ENCODE data around the gene GSK3B.

Gene GSK3B

DNA sequence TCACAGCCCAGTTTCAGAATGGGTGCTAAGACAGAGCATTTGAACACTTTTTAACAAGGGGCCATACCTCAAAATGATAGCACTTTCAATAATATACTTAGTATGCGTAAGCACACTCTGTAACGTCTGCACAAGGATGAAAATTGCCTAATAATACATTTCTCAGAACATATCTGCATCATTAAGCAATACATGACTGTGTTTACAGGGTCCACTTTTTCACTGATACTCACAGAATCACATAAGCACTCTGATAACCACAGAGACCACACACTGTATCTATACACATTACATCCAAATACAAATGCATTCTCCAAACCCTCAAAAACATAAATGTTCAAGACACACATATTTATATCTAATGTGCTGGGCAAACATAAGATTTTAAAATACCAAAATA lies 232.6 kb downstream of the GSK3B start:
- CTCF ChIA-PET, result no interaction called here
- Histone ChIP-seq H3K36me3 (ENCODE audit: control insufficient read depth in 4 of 4, insufficient read depth in 4 of 4, low read length in 3 of 4) (peaks cover 18 to 54% (median 43%) of the 10 kb centered on the region in 4 experiments), H3K27ac (ENCODE audit: insufficient read depth in 1 of 2, low read depth in 1 of 2, low read length in 2 of 2, poor library complexity in 1 of 2, severe bottlenecking in 2 of 2) (no peak overlapping the region), H3K27me3 (replicated peaks in 2 of 5; ENCODE audit: control insufficient read depth in 4 of 5, insufficient read depth in 5 of 5, low read length in 4 of 5) (no peaks in the 10 kb centered on the region), H3K4me3 (ENCODE audit: control insufficient read depth in 1 of 7, extremely low read depth in 1 of 7, insufficient read depth in 4 of 7, low read depth in 2 of 7, low read length in 6 of 7) (no peak overlapping the region), H3K4me1 (ENCODE audit: control extremely low read depth in 1 of 4, control insufficient read depth in 4 of 4, insufficient read depth in 4 of 4, low read length in 3 of 4) (no peaks in the 10 kb centered on the region), H3K9me3 (ENCODE audit: control extremely low read depth in 1 of 5, control insufficient read depth in 4 of 5, insufficient read depth in 2 of 5, low read depth in 1 of 5, low read length in 4 of 5) (peaks cover 3 to 22% (median 5%) of the 10 kb centered on the region in 5 experiments)
- POLR2A ChIA-PET, result no interaction called here
- WGBS (ENCODE audit: insufficient coverage), result no CpG with 5 or more reads among the region's 2 CpGs
- DNase-seq, result no peak

DNA sequence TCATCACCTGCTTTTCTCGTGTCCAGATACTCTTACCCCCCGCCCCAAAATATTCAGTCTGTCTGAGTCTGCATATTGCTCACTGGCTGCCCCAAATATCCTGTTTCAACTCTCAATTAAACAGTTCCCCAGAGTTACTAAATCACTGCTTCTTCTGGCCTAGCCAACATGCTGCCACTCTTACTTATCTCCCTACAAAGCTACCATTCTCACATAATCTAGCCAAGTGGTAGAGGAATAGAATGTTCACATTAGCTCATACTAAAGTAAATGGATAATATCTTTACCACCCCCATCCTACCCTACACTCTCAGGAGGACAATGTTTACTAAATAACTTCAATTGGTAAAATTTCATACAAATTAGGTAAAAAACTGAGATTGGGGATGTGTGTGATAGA lies 234.5 kb downstream of the GSK3B start:
- WGBS (ENCODE audit: insufficient coverage), result 100% methylated on average over 2 of the region's 2 CpGs
- H3K36me3 ChIP-seq (ENCODE audit: control insufficient read depth in 4 of 4, insufficient read depth in 4 of 4, low read length in 3 of 4), result peaks cover 18 to 60% (median 48%) of the 10 kb centered on the region in 4 experiments
- no peak overlapping the region for H3K27ac ChIP-seq (ENCODE audit: insufficient read depth in 1 of 2, low read depth in 1 of 2, low read length in 2 of 2, poor library complexity in 1 of 2, severe bottlenecking in 2 of 2)
- H3K27me3 ChIP-seq (replicated peaks in 2 of 5; ENCODE audit: control insufficient read depth in 4 of 5, insufficient read depth in 5 of 5, low read length in 4 of 5), result no peaks in the 10 kb centered on the region
- POLR2A ChIA-PET, result no interaction called here
- peaks cover 3 to 26% (median 5%) of the 10 kb centered on the region in 5 experiments for H3K9me3 ChIP-seq (ENCODE audit: control extremely low read depth in 1 of 5, control insufficient read depth in 4 of 5, insufficient read depth in 2 of 5, low read depth in 1 of 5, low read length in 4 of 5)
- H3K4me1 ChIP-seq (ENCODE audit: control extremely low read depth in 1 of 4, control insufficient read depth in 4 of 4, insufficient read depth in 4 of 4, low read length in 3 of 4), result no peaks in the 10 kb centered on the region
- DNase-seq, result no peak
- CTCF ChIA-PET, result interaction anchor here (0.9 to 1.7 kb wide), 2 partner anchors 10 to 28 kb away, joined by 4 to 6 read pairs; no protein-coding TSS in a partner anchor
- H3K4me3 ChIP-seq (ENCODE audit: control insufficient read depth in 1 of 7, extremely low read depth in 1 of 7, insufficient read depth in 4 of 7, low read depth in 2 of 7, low read length in 6 of 7), result no peak overlapping the region

DNA sequence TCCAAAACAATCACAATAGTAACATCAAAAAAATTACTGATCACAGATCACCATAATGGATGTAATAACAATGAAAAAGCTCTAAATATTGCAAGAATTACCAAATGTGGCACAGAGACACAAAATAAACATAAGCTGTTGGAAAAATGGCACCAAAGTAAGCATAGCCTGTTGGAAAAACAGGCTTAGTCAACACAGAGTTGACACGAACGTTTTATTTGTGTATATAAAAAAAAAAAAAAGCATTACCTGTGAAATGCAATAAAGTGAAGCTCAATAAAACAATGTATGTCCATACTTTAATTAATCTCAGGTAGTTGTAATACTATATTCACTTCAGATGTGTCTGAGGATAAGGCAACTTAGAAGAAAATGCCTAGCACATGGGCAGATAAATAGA lies 235.3 kb downstream of the GSK3B start:
- Histone ChIP-seq H3K36me3 (ENCODE audit: control insufficient read depth in 4 of 4, insufficient read depth in 4 of 4, low read length in 3 of 4) (peaks cover 18 to 60% (median 45%) of the 10 kb centered on the region in 4 experiments), H3K4me1 (ENCODE audit: control extremely low read depth in 1 of 4, control insufficient read depth in 4 of 4, insufficient read depth in 4 of 4, low read length in 3 of 4) (no peaks in the 10 kb centered on the region), H3K27me3 (replicated peaks in 2 of 5; ENCODE audit: control insufficient read depth in 4 of 5, insufficient read depth in 5 of 5, low read length in 4 of 5) (no peaks in the 10 kb centered on the region), H3K27ac (ENCODE audit: insufficient read depth in 1 of 2, low read depth in 1 of 2, low read length in 2 of 2, poor library complexity in 1 of 2, severe bottlenecking in 2 of 2) (no peak overlapping the region), H3K4me3 (ENCODE audit: control insufficient read depth in 1 of 7, extremely low read depth in 1 of 7, insufficient read depth in 4 of 7, low read depth in 2 of 7, low read length in 6 of 7) (no peak overlapping the region), H3K9me3 (ENCODE audit: control extremely low read depth in 1 of 5, control insufficient read depth in 4 of 5, insufficient read depth in 2 of 5, low read depth in 1 of 5, low read length in 4 of 5) (peaks cover 3 to 26% (median 5%) of the 10 kb centered on the region in 5 experiments)
- no CpG with 5 or more reads among the region's 2 CpGs for WGBS (ENCODE audit: insufficient coverage)
- no peak for DNase-seq
- POLR2A ChIA-PET, result no interaction called here
- CTCF ChIA-PET, result interaction anchor here (1.1 to 1.9 kb wide), 5 partner anchors 11 to 47 kb away, joined by 3 to 6 read pairs (median 4); no protein-coding TSS in a partner anchor

DNA sequence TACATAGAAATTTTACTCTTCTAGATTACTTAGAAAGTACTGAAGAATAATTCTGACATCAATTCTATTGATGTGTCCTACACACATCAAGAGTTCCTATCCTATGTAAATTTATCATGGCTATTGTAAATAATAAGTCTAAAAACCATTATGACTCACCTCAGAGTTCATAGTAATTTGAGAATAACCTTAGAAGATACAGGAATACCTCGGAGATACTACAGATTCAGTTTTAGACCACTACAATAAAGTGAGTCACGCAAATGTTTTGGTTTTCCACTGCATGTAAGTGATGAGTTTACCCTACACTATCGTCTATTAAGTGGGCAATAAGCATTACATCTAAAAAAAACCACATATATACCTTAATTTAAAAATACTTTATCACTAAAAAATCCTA lies 237.6 kb downstream of the GSK3B start:
- Histone ChIP-seq H3K36me3 (ENCODE audit: control insufficient read depth in 4 of 4, insufficient read depth in 4 of 4, low read length in 3 of 4) (peaks cover 9 to 46% (median 33%) of the 10 kb centered on the region in 4 experiments), H3K27ac (ENCODE audit: insufficient read depth in 1 of 2, low read depth in 1 of 2, low read length in 2 of 2, poor library complexity in 1 of 2, severe bottlenecking in 2 of 2) (no peak overlapping the region), H3K9me3 (ENCODE audit: control extremely low read depth in 1 of 5, control insufficient read depth in 4 of 5, insufficient read depth in 2 of 5, low read depth in 1 of 5, low read length in 4 of 5) (peaks cover 3 to 26% (median 5%) of the 10 kb centered on the region in 5 experiments), H3K4me3 (ENCODE audit: control insufficient read depth in 1 of 7, extremely low read depth in 1 of 7, insufficient read depth in 4 of 7, low read depth in 2 of 7, low read length in 6 of 7) (no peak overlapping the region), H3K27me3 (replicated peaks in 2 of 5; ENCODE audit: control insufficient read depth in 4 of 5, insufficient read depth in 5 of 5, low read length in 4 of 5) (no peaks in the 10 kb centered on the region), H3K4me1 (ENCODE audit: control extremely low read depth in 1 of 4, control insufficient read depth in 4 of 4, insufficient read depth in 4 of 4, low read length in 3 of 4) (no peaks in the 10 kb centered on the region)
- 100% methylated on average over 2 of the region's 3 CpGs for WGBS (ENCODE audit: insufficient coverage)
- DNase-seq, result no peak
- POLR2A ChIA-PET, result no interaction called here
- CTCF ChIA-PET, result no interaction called here

DNA sequence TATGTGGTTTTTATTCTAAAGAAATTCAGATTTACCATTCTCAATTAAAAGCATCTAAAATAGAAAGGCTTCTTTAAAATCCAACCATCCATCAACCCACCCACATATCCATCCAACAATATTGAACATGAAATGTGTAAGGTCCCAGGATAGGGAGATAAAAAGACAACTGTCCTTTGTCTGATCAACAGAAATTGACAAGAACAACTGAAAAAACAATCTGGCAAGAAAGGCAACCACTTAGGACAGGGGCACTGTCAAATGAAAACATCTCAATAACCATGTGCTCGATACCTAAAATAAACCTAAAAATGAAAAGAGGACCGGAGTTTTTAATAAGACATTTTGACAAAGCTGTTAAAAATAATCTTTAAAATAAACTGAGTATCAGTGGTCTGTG lies 245.1 kb downstream of the GSK3B start:
- WGBS (ENCODE audit: insufficient coverage), result no CpG with 5 or more reads among the region's 2 CpGs
- Histone ChIP-seq H3K4me1 (ENCODE audit: control extremely low read depth in 1 of 4, control insufficient read depth in 4 of 4, insufficient read depth in 4 of 4, low read length in 3 of 4) (no peaks in the 10 kb centered on the region), H3K9me3 (ENCODE audit: control extremely low read depth in 1 of 5, control insufficient read depth in 4 of 5, insufficient read depth in 2 of 5, low read depth in 1 of 5, low read length in 4 of 5) (no peaks in the 10 kb centered on the region), H3K4me3 (ENCODE audit: control insufficient read depth in 1 of 7, extremely low read depth in 1 of 7, insufficient read depth in 4 of 7, low read depth in 2 of 7, low read length in 6 of 7) (no peak overlapping the region), H3K27ac (ENCODE audit: insufficient read depth in 1 of 2, low read depth in 1 of 2, low read length in 2 of 2, poor library complexity in 1 of 2, severe bottlenecking in 2 of 2) (no peak overlapping the region), H3K36me3 (ENCODE audit: control insufficient read depth in 4 of 4, insufficient read depth in 4 of 4, low read length in 3 of 4) (peaks cover 0 to 7% (median 0%) of the 10 kb centered on the region in 4 experiments), H3K27me3 (replicated peaks in 2 of 5; ENCODE audit: control insufficient read depth in 4 of 5, insufficient read depth in 5 of 5, low read length in 4 of 5) (no peaks in the 10 kb centered on the region)
- ChIA-PET CTCF (interaction anchor here (0.9 to 1.1 kb wide), 2 partner anchors 14 to 24 kb away, joined by 3 read pairs; no protein-coding TSS in a partner anchor), POLR2A (no interaction called here)
- no peak for DNase-seq

DNA sequence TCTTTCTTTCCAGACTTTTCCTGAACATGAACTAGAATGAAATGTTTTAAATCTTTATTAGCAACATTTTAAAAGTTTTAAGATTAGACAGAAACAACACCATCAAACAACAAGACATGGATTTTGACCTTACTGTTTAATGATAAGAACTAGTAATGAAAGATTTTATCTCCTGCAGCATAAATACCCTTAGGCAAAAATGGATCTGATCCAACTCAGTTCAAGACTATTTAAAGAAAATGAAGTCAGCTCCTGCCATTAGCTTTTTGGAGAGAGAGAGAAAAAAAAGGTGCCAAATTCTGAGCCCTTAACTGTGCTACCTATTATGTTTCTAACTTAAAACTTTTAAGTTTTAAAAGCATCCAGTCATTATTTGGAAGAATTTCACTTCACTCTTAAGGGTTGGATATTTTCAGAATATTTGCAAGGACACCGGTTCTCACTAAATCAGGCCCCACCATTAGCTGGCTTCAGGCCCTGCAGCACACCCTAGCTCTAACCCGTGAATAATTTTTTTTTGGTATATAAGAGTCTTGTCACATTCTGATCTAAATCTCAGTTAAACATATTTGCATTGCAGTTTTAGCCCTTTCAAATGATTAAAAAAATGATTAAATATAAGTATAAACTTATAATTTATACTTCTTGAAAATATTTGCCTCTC lies 252.3 kb downstream of the GSK3B start:
- DNase-seq, result no peak
- 100% methylated on average over 1 of the region's 2 CpGs for WGBS (ENCODE audit: insufficient coverage)
- peak overlapping the region in 1 of 2 experiments; percentile 74 for H3K27ac ChIP-seq (ENCODE audit: insufficient read depth in 1 of 2, low read depth in 1 of 2, low read length in 2 of 2, poor library complexity in 1 of 2, severe bottlenecking in 2 of 2)
- ChIA-PET CTCF (interaction anchor here (0.9 to 2.2 kb wide), 3 partner anchors 11 to 39 kb away, joined by 3 to 17 read pairs (median 3); no protein-coding TSS in a partner anchor), POLR2A (no interaction called here)
- no peaks in the 10 kb centered on the region for H3K9me3 ChIP-seq (ENCODE audit: control extremely low read depth in 1 of 5, control insufficient read depth in 4 of 5, insufficient read depth in 2 of 5, low read depth in 1 of 5, low read length in 4 of 5)
- H3K4me1 ChIP-seq (ENCODE audit: control extremely low read depth in 1 of 4, control insufficient read depth in 4 of 4, insufficient read depth in 4 of 4, low read length in 3 of 4), result peaks cover 4 to 31% (median 14%) of the 10 kb centered on the region in 4 experiments
- H3K27me3 ChIP-seq (replicated peaks in 2 of 5; ENCODE audit: control insufficient read depth in 4 of 5, insufficient read depth in 5 of 5, low read length in 4 of 5), result no peaks in the 10 kb centered on the region
- peaks cover 0 to 11% (median 6%) of the 10 kb centered on the region in 4 experiments for H3K36me3 ChIP-seq (ENCODE audit: control insufficient read depth in 4 of 4, insufficient read depth in 4 of 4, low read length in 3 of 4)
- H3K4me3 ChIP-seq (ENCODE audit: control insufficient read depth in 1 of 7, extremely low read depth in 1 of 7, insufficient read depth in 4 of 7, low read depth in 2 of 7, low read length in 6 of 7), result no peak overlapping the region

DNA sequence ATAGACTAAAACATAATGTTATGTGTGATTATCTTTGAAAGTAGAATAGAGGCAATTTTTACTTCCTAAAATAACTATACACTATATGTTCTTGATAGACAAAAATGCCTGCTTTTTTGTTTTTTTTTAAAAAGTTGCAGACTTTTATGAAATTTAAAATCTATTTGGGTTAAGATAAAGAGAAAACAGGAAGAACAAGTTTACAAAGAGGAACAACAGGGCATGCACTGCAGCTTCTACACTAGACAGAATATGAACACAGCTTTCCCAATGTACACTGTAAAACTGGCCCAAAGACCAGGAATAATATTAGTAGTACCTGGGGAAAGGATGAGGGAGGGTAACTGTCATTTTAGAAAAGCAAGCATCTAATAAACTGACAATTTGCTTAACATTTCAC lies 258.7 kb downstream of the GSK3B start:
- ChIA-PET POLR2A (no interaction called here), CTCF (interaction anchor here (0.7 kb wide), 1 partner anchor 10 kb away, joined by 3 read pairs; no protein-coding TSS in a partner anchor)
- Histone ChIP-seq H3K27me3 (replicated peaks in 2 of 5; ENCODE audit: control insufficient read depth in 4 of 5, insufficient read depth in 5 of 5, low read length in 4 of 5) (no peaks in the 10 kb centered on the region), H3K4me3 (ENCODE audit: control insufficient read depth in 1 of 7, extremely low read depth in 1 of 7, insufficient read depth in 4 of 7, low read depth in 2 of 7, low read length in 6 of 7) (no peak overlapping the region), H3K27ac (ENCODE audit: insufficient read depth in 1 of 2, low read depth in 1 of 2, low read length in 2 of 2, poor library complexity in 1 of 2, severe bottlenecking in 2 of 2) (no peak overlapping the region), H3K4me1 (ENCODE audit: control extremely low read depth in 1 of 4, control insufficient read depth in 4 of 4, insufficient read depth in 4 of 4, low read length in 3 of 4) (peaks cover 5 to 37% (median 12%) of the 10 kb centered on the region in 4 experiments), H3K36me3 (ENCODE audit: control insufficient read depth in 4 of 4, insufficient read depth in 4 of 4, low read length in 3 of 4) (peaks cover 0 to 9% (median 3%) of the 10 kb centered on the region in 4 experiments), H3K9me3 (ENCODE audit: control extremely low read depth in 1 of 5, control insufficient read depth in 4 of 5, insufficient read depth in 2 of 5, low read depth in 1 of 5, low read length in 4 of 5) (no peaks in the 10 kb centered on the region)
- peak in 2 of 3 donors; percentile 12 to 49 for DNase-seq
